HG03439 (cell line): Measurements from ENCODE around the gene ZGLP1.
"Not testable (repeated sequence)": the region's sequence is repeated elsewhere in the genome, so short reads cannot be mapped to it uniquely, and the experiment has no call there.

Experiments
- ATAC-seq: cut with Tn5 transposase; IDR thresholded peaks from one replicate; pipeline ENCODE4 v1.9.1; 2021; ENCODE audit warnings: mild to moderate bottlenecking, moderate library complexity; ENCODE audit not compliant: unreplicated experiment

ZGLP1 gene

GRCh38 chr19:10309423-10309822 lies at the start of gene ZGLP1:
Gene ZGLP1, minus strand, starts transcription at chr19:10309815.
- no peak for ATAC-seq

GRCh38 chr19:10356431-10356830 lies 46.8 kb upstream of the ZGLP1 start:
- no peak for ATAC-seq

- no peak for ATAC-seq
These were observed 44.3 kb upstream of the ZGLP1 start for GRCh38 chr19:10353793-10354391.

GRCh38 chr19:10352764-10353671 lies 43.4 kb upstream of the ZGLP1 start:
- no peak for ATAC-seq

- ATAC-seq, result no peak
These were observed 36.9 kb upstream of the ZGLP1 start for GRCh38 chr19:10346509-10346908.

GRCh38 chr19:10344780-10345179 lies 35.2 kb upstream of the ZGLP1 start:
- ATAC-seq, result no peak

GRCh38 chr19:10343495-10343894 lies 33.9 kb upstream of the ZGLP1 start:
- ATAC-seq, result no peak

GRCh38 chr19:10339977-10340376 lies 30.4 kb upstream of the ZGLP1 start:
- no peak for ATAC-seq

GRCh38 chr19:10339380-10339960 lies 29.9 kb upstream of the ZGLP1 start, which contains the start of gene ICAM3:
Gene ICAM3, minus strand, starts transcription at chr19:10339624. Its CDS starts 10 bp downstream, at chr19:10339614.
- no peak for ATAC-seq

- no peak for ATAC-seq
These were observed 29.3 kb upstream of the ZGLP1 start for GRCh38 chr19:10338940-10339339.

- not testable (repeated sequence) for ATAC-seq
These were observed 27.1 kb upstream of the ZGLP1 start for GRCh38 chr19:10336725-10337124.

GRCh38 chr19:10335352-10335985 lies 25.9 kb upstream of the ZGLP1 start:
- no peak for ATAC-seq

- ATAC-seq, result no peak
These were observed 25.2 kb upstream of the ZGLP1 start for GRCh38 chr19:10334588-10335351.

GRCh38 chr19:10333758-10334587 lies 24.4 kb upstream of the ZGLP1 start:
- no peak for ATAC-seq

GRCh38 chr19:10332965-10333757 lies 23.5 kb upstream of the ZGLP1 start, which contains the start of gene RAVER1:
Gene RAVER1, minus strand, starts transcription at chr19:10333529. Its CDS starts 22 bp downstream, at chr19:10333507.
- ATAC-seq, result peak; percentile 84

GRCh38 chr19:10332158-10332964 lies 22.7 kb upstream of the ZGLP1 start:
- ATAC-seq, result no peak

GRCh38 chr19:10329555-10329954 lies 19.9 kb upstream of the ZGLP1 start:
- ATAC-seq, result no peak
